ENCODE data around the gene ELK1. TPM values are rescaled to one million over a fixed set of nuclear protein-coding genes. Genes with fewer than 3 reads are reported as not detected.
A peak's percentile ranks its signal among the peaks of the same experiment; 100 is the strongest.

The ELK1 gene
- total and polyA plus RNA-seq, 12 donors = 6.9 to 34.1 (median 24.8) TPM

DNA sequence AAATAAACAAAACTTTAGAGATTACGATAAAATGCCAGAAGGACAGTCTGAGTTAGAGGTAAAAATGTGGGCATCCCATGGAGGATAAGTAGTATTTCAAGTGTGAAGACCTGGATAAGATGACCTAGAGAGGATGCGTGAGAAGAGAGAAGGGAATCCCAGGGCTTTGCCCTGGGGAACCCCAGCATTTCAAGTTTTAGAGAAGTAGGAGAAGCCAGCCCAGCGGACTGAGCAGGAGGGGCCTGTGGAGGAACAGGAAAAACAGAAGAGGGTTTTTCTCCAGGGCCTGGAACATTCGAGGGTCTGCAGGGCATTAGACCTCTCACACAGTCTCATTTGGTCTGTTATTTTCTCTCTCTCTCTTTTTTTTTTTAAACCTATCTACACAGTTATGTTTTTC lies 17.7 kb downstream of the ELK1 start:
- peaks cover 0 to 9% (median 0%) of the 10 kb centered on the region in 7 donors for H3K27me3 ChIP-seq
- H3K36me3 ChIP-seq = peaks cover 0 to 32% (median 0%) of the 10 kb centered on the region in 9 donors
- 53 to 57% methylated on average over 4 of the region's 4 CpGs for WGBS, 2 donors
- intact Hi-C loops (cut with DNase I) = no loop called here
- ATAC-seq (no peak), DNase-seq (no peak)
- H3K27ac ChIP-seq = peak overlapping the region in 1 of 10 donors; percentile 18
- no peak overlapping the region for H3K4me3 ChIP-seq
- H3K4me1 ChIP-seq = peaks cover 0 to 15% (median 0%) of the 10 kb centered on the region in 9 donors
- no peaks in the 10 kb centered on the region for H3K9me3 ChIP-seq
- TF ChIP-seq, protein P1, sequence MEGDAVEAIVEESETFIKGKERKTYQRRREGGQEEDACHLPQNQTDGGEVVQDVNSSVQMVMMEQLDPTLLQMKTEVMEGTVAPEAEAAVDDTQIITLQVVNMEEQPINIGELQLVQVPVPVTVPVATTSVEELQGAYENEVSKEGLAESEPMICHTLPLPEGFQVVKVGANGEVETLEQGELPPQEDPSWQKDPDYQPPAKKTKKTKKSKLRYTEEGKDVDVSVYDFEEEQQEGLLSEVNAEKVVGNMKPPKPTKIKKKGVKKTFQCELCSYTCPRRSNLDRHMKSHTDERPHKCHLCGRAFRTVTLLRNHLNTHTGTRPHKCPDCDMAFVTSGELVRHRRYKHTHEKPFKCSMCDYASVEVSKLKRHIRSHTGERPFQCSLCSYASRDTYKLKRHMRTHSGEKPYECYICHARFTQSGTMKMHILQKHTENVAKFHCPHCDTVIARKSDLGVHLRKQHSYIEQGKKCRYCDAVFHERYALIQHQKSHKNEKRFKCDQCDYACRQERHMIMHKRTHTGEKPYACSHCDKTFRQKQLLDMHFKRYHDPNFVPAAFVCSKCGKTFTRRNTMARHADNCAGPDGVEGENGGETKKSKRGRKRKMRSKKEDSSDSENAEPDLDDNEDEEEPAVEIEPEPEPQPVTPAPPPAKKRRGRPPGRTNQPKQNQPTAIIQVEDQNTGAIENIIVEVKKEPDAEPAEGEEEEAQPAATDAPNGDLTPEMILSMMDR (IDR thresholded peaks at IDR 0.05) = no peak

DNA sequence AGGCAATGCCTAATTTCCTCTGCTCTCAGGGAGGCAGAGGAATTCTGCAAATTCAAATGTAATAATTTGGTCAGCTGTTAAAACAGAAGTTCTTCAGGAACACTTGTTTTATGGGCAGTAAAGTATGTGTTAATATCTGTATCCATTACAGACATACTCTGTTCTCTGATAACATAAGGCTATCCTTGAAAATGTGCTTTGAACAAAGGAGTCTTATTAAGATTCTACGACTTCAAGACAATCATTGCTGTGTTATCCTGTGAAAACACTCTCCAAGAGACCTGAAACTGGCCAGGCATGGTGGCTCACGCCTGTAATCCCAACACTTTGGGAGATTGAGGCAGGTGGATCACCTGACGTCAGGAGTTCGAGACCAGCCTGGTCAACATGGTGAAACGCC lies 18.7 kb downstream of the ELK1 start:
- H3K27me3 ChIP-seq = peaks cover 0 to 9% (median 0%) of the 10 kb centered on the region in 7 donors
- H3K36me3 ChIP-seq = peaks cover 0 to 24% (median 0%) of the 10 kb centered on the region in 9 donors
- intact Hi-C loops (cut with DNase I) = no loop called here
- peaks cover 0 to 15% (median 0%) of the 10 kb centered on the region in 9 donors for H3K4me1 ChIP-seq
- TF ChIP-seq, protein P1 (IDR thresholded peaks at IDR 0.05) = no peak
- no peak overlapping the region for H3K4me3 ChIP-seq
- WGBS, 2 donors = 93% methylated on average over 5 of the region's 5 CpGs
- ATAC-seq (no peak), DNase-seq (no peak)
- H3K27ac ChIP-seq = no peak overlapping the region
- H3K9me3 ChIP-seq = no peaks in the 10 kb centered on the region

DNA sequence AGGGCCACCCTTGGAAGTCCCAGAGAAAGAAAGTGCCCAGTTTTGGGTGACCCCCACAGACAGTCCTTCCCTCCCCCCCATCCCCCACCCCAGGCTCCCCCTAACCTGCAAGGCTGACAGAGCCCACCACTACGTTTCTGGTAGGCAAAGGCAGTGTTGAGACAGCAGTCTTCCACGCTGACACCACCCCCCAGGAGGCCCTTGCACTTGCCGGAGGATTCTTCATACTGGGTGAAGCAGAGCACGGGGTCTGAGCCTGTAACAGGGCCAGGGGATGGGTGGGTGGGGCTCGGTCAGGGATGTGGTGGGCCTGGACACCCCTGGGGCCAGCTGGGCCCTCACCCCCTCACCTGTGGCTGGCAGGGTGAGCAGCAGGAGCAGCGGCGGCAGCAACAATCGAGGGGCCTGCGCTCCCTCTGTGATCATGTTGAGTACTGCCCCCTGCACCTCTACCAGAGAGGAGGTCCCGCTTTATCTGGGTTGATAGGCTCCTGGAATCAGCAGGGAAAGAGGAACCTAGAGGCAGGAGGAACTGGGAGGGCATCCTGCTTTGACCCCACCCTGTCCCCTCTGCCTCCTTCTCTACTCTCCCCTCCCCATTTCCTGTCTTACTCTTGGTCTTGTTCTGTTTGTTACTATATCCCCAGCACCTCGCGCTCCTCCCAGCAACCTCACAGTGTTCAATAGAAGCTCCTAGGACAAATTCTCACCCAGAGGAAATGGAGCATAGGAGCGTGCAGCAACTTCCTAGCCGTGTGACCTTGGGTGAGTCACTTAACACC lies 20.8 kb downstream of the ELK1 start, which contains the start of gene CFP:
Gene CFP, minus strand, starts transcription at position 512 of the 782 bp plus-strand sequence. Its CDS starts 86 bp downstream, at position 426.
- TF ChIP-seq, protein P1 (IDR thresholded peaks at IDR 0.05) = no peak
- H3K27ac ChIP-seq = peak within 1 kb of the TSS in 1 of 10 donors; percentile 83

DNA sequence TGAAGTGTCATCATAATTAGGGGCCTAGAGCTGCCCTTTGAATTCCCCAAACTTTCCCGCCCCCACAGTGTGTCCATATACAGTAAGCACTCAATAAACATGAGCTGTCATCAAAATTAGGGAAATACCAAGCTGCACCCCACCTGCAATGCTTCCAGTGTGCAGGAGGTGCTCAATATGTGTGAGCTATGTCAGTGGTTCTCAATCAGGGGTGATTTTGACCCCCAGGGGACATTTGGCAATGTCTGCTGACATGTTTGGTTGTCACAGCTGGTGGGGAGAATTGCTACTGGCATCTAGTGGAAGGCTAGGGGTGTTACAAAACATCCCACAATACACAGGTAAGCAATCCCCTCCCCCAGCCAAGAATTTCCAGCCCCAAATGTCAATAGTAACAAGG lies 21.4 kb downstream of the ELK1 start:
- intact Hi-C loops (cut with DNase I) = no loop called here

More for the DNA sequence above, 20.8 kb downstream of the ELK1 start, which contains the start of gene CFP:
- Histone ChIP-seq H3K4me3 (peak within 1 kb of the TSS in 1 of 10 donors; percentile 44), H3K36me3 (peaks cover 0 to 6% (median 0%) of the 10 kb centered on the region in 9 donors), H3K27me3 (peaks cover 0 to 9% (median 0%) of the 10 kb centered on the region in 7 donors), H3K4me1 (peaks cover 0 to 15% (median 0%) of the 10 kb centered on the region in 9 donors), H3K9me3 (no peaks in the 10 kb centered on the region)
- DNase-seq = no peak
- intact Hi-C loops (cut with DNase I) = no loop called here
- 43 to 64% methylated on average over 7 to 14 of the region's 14 CpGs for WGBS, 2 donors
- ATAC-seq = peak in 4 of 8 donors; percentile 14 to 37 (median 31)

More for the DNA sequence above, 21.4 kb downstream of the ELK1 start:
- WGBS, 2 donors = 92 to 100% methylated on average over 1 of the region's 1 CpG
- TF ChIP-seq, protein P1 (IDR thresholded peaks at IDR 0.05) = peak in 1 of 9 donors; percentile 5
- H3K9me3 ChIP-seq = no peaks in the 10 kb centered on the region
- H3K4me3 ChIP-seq = peak overlapping the region in 1 of 10 donors; percentile 44
- DNase-seq (no peak), ATAC-seq (no peak)
- H3K27me3 ChIP-seq = peaks cover 0 to 12% (median 0%) of the 10 kb centered on the region in 7 donors
- H3K4me1 ChIP-seq = peaks cover 0 to 15% (median 0%) of the 10 kb centered on the region in 9 donors
- H3K36me3 ChIP-seq = no peaks in the 10 kb centered on the region
- H3K27ac ChIP-seq = peak overlapping the region in 1 of 10 donors; percentile 83

Measured in heart right ventricle (tissue), 16 donors.